ENCODE measurements around the gene FEM1C.

FEM1C gene

GRCh38 chr5:115542651-115543364 is 1.8 kb downstream of the FEM1C start:
- Histone ChIP-seq H3K27ac (ENCODE audit: low read depth, low read length) (no peak overlapping the region), H3K9ac (ENCODE audit: low read depth, low read length) (peak overlapping the region; percentile 96; the same call in 1 of the 2 replicates), H3K4me1 (ENCODE audit: control insufficient read depth, insufficient read depth, low read length) (peaks cover 40% of the 10 kb centered on the region), H3K9me3 (ENCODE audit: control insufficient read depth, insufficient read depth, low read length) (peaks cover 19% of the 10 kb centered on the region), H3K4me3 (ENCODE audit: low read depth, low read length) (peak overlapping the region; percentile 95), H3K27me3 (ENCODE audit: control insufficient read depth, insufficient read depth, low read length) (no peaks in the 10 kb centered on the region), H3K36me3 (ENCODE audit: control insufficient read depth, insufficient read depth, low read length) (peaks cover 52% of the 10 kb centered on the region)

GRCh38 chr5:115542086-115542485 is 2.5 kb downstream of the FEM1C start:
- Histone ChIP-seq H3K36me3 (ENCODE audit: control insufficient read depth, insufficient read depth, low read length) (peaks cover 56% of the 10 kb centered on the region), H3K9ac (ENCODE audit: low read depth, low read length) (peak overlapping the region; percentile 31; the same call in 1 of the 2 replicates), H3K9me3 (ENCODE audit: control insufficient read depth, insufficient read depth, low read length) (peaks cover 19% of the 10 kb centered on the region), H3K4me1 (ENCODE audit: control insufficient read depth, insufficient read depth, low read length) (peaks cover 40% of the 10 kb centered on the region), H3K4me3 (ENCODE audit: low read depth, low read length) (peak overlapping the region; percentile 95), H3K27me3 (ENCODE audit: control insufficient read depth, insufficient read depth, low read length) (no peaks in the 10 kb centered on the region), H3K27ac (ENCODE audit: low read depth, low read length) (no peak overlapping the region)

- H3K27me3 ChIP-seq (ENCODE audit: control insufficient read depth, insufficient read depth, low read length): no peaks in the 10 kb centered on the region
- peaks cover 56% of the 10 kb centered on the region for H3K36me3 ChIP-seq (ENCODE audit: control insufficient read depth, insufficient read depth, low read length)
- no peak overlapping the region for H3K9ac ChIP-seq (ENCODE audit: low read depth, low read length)
- H3K27ac ChIP-seq (ENCODE audit: low read depth, low read length): no peak overlapping the region
- H3K4me3 ChIP-seq (ENCODE audit: low read depth, low read length): peak overlapping the region; percentile 95
- peaks cover 17% of the 10 kb centered on the region for H3K9me3 ChIP-seq (ENCODE audit: control insufficient read depth, insufficient read depth, low read length)
- H3K4me1 ChIP-seq (ENCODE audit: control insufficient read depth, insufficient read depth, low read length): peaks cover 40% of the 10 kb centered on the region
Observed at GRCh38 chr5:115541611-115542010, 3.0 kb downstream of the FEM1C start.

- H3K4me1 ChIP-seq (ENCODE audit: control insufficient read depth, insufficient read depth, low read length): peaks cover 16% of the 10 kb centered on the region
- H3K36me3 ChIP-seq (ENCODE audit: control insufficient read depth, insufficient read depth, low read length): peaks cover 62% of the 10 kb centered on the region
- H3K9me3 ChIP-seq (ENCODE audit: control insufficient read depth, insufficient read depth, low read length): no peaks in the 10 kb centered on the region
- H3K27ac ChIP-seq (ENCODE audit: low read depth, low read length): no peak overlapping the region
- no peak overlapping the region for H3K9ac ChIP-seq (ENCODE audit: low read depth, low read length)
- H3K4me3 ChIP-seq (ENCODE audit: low read depth, low read length): no peak overlapping the region
- H3K27me3 ChIP-seq (ENCODE audit: control insufficient read depth, insufficient read depth, low read length): no peaks in the 10 kb centered on the region
Observed at GRCh38 chr5:115535479-115536035, 9.0 kb downstream of the FEM1C start.

GRCh38 chr5:115532517-115532916 is 12.1 kb downstream of the FEM1C start:
- Histone ChIP-seq H3K36me3 (ENCODE audit: control insufficient read depth, insufficient read depth, low read length) (peaks cover 36% of the 10 kb centered on the region), H3K4me1 (ENCODE audit: control insufficient read depth, insufficient read depth, low read length) (no peaks in the 10 kb centered on the region; the same call in 1 of the 2 replicates)

GRCh38 chr5:115531787-115532367 is 12.7 kb downstream of the FEM1C start:
- no peaks in the 10 kb centered on the region for H3K27me3 ChIP-seq (ENCODE audit: control insufficient read depth, insufficient read depth, low read length)
- H3K27ac ChIP-seq (ENCODE audit: low read depth, low read length): no peak overlapping the region
- H3K9me3 ChIP-seq (ENCODE audit: control insufficient read depth, insufficient read depth, low read length): no peaks in the 10 kb centered on the region
- H3K4me1 ChIP-seq (ENCODE audit: control insufficient read depth, insufficient read depth, low read length): no peaks in the 10 kb centered on the region; the same call in 1 of the 2 replicates
- peaks cover 36% of the 10 kb centered on the region for H3K36me3 ChIP-seq (ENCODE audit: control insufficient read depth, insufficient read depth, low read length)
- H3K4me3 ChIP-seq (ENCODE audit: low read depth, low read length): no peak overlapping the region
- no peak overlapping the region for H3K9ac ChIP-seq (ENCODE audit: low read depth, low read length)

More at GRCh38 chr5:115532517-115532916, 12.1 kb downstream of the FEM1C start:
- Histone ChIP-seq H3K4me3 (ENCODE audit: low read depth, low read length) (no peak overlapping the region), H3K27ac (ENCODE audit: low read depth, low read length) (no peak overlapping the region), H3K27me3 (ENCODE audit: control insufficient read depth, insufficient read depth, low read length) (no peaks in the 10 kb centered on the region), H3K9me3 (ENCODE audit: control insufficient read depth, insufficient read depth, low read length) (no peaks in the 10 kb centered on the region), H3K9ac (ENCODE audit: low read depth, low read length) (no peak overlapping the region)

GRCh38 chr5:115531380-115531779 is 13.2 kb downstream of the FEM1C start:
- Histone ChIP-seq H3K4me1 (ENCODE audit: control insufficient read depth, insufficient read depth, low read length) (no peaks in the 10 kb centered on the region; the same call in 1 of the 2 replicates), H3K36me3 (ENCODE audit: control insufficient read depth, insufficient read depth, low read length) (peaks cover 40% of the 10 kb centered on the region), H3K27ac (ENCODE audit: low read depth, low read length) (no peak overlapping the region), H3K9ac (ENCODE audit: low read depth, low read length) (no peak overlapping the region), H3K27me3 (ENCODE audit: control insufficient read depth, insufficient read depth, low read length) (no peaks in the 10 kb centered on the region), H3K4me3 (ENCODE audit: low read depth, low read length) (no peak overlapping the region), H3K9me3 (ENCODE audit: control insufficient read depth, insufficient read depth, low read length) (no peaks in the 10 kb centered on the region)

- Histone ChIP-seq H3K36me3 (ENCODE audit: control insufficient read depth, insufficient read depth, low read length) (peaks cover 38% of the 10 kb centered on the region), H3K27ac (ENCODE audit: low read depth, low read length) (no peak overlapping the region), H3K9ac (ENCODE audit: low read depth, low read length) (no peak overlapping the region), H3K27me3 (ENCODE audit: control insufficient read depth, insufficient read depth, low read length) (no peaks in the 10 kb centered on the region), H3K9me3 (ENCODE audit: control insufficient read depth, insufficient read depth, low read length) (no peaks in the 10 kb centered on the region), H3K4me3 (ENCODE audit: low read depth, low read length) (no peak overlapping the region), H3K4me1 (ENCODE audit: control insufficient read depth, insufficient read depth, low read length) (no peaks in the 10 kb centered on the region; the same call in 1 of the 2 replicates)
Observed at GRCh38 chr5:115530426-115530825, 14.1 kb downstream of the FEM1C start.

GRCh38 chr5:115526604-115527003 is 18.0 kb downstream of the FEM1C start:
- H3K9me3 ChIP-seq (ENCODE audit: control insufficient read depth, insufficient read depth, low read length): no peaks in the 10 kb centered on the region
- H3K36me3 ChIP-seq (ENCODE audit: control insufficient read depth, insufficient read depth, low read length): peaks cover 32% of the 10 kb centered on the region
- no peaks in the 10 kb centered on the region for H3K27me3 ChIP-seq (ENCODE audit: control insufficient read depth, insufficient read depth, low read length)
- peaks cover 9% of the 10 kb centered on the region for H3K4me1 ChIP-seq (ENCODE audit: control insufficient read depth, insufficient read depth, low read length)
- H3K9ac ChIP-seq (ENCODE audit: low read depth, low read length): no peak overlapping the region
- H3K27ac ChIP-seq (ENCODE audit: low read depth, low read length): no peak overlapping the region
- H3K4me3 ChIP-seq (ENCODE audit: low read depth, low read length): no peak overlapping the region

GRCh38 chr5:115524199-115524847 is 20.3 kb downstream of the FEM1C start:
- Histone ChIP-seq H3K4me1 (ENCODE audit: control insufficient read depth, insufficient read depth, low read length) (peaks cover 16% of the 10 kb centered on the region), H3K9me3 (ENCODE audit: control insufficient read depth, insufficient read depth, low read length) (no peaks in the 10 kb centered on the region), H3K27me3 (ENCODE audit: control insufficient read depth, insufficient read depth, low read length) (no peaks in the 10 kb centered on the region), H3K27ac (ENCODE audit: low read depth, low read length) (no peak overlapping the region), H3K9ac (ENCODE audit: low read depth, low read length) (no peak overlapping the region), H3K4me3 (ENCODE audit: low read depth, low read length) (no peak overlapping the region), H3K36me3 (ENCODE audit: control insufficient read depth, insufficient read depth, low read length) (peaks cover 32% of the 10 kb centered on the region)

Measured in HUES48 (cell line).